ENCODE results near the gene ASCC2.
A peak's percentile ranks its signal among the peaks of the same experiment; 100 is the strongest.

Gene ASCC2

DNA sequence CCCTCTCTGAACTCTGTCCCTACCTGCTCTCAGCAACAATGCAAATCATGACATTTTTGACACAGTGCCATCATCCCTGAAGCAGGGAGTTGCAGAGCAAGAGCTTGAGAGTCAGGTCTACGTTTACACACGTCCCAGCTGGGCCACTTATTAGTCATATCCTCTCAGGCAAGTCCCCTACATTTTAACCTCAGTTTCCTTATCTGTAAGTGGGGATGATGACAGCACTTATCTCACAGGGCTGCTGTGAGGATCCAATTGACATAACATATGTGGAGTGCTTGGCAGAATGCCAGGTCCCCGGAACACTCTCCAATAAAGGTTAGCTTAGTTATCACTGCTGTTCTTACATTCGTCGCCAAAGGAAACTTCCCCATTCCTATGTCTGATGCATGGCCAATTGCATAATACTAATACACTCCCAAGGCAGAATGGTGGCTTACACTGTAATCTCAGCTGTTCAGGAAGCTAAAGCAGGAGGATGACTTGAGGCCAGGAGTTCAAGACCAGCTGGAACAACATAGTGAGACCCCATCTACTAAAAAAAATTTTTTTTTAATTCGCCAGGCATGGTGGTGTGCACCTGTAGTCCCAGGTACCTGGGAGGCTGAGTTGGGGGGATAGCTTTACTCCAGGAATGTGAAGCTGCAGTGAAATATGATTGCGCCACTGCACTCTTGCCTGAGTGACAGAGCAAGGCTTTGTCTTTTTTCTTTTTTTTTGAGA lies 16.6 kb downstream of the ASCC2 start:
- in situ Hi-C loops (cut with MboI; ENCODE audit: low pct_unique_long_range_greater_than_20kb, low sequenced_read_pairs), result no loop called here
- DNase-seq, result peak; percentile 79

- in situ Hi-C loops (cut with MboI; ENCODE audit: low pct_unique_long_range_greater_than_20kb, low sequenced_read_pairs), result no loop called here
- no peak for DNase-seq
Observed at GRCh38 chr22:29820961-29821290, 17.1 kb downstream of the ASCC2 start.

GRCh38 chr22:29819501-29819900 lies 18.6 kb downstream of the ASCC2 start:
- no peak for DNase-seq
- in situ Hi-C loops (cut with MboI; ENCODE audit: low pct_unique_long_range_greater_than_20kb, low sequenced_read_pairs), result no loop called here

DNA sequence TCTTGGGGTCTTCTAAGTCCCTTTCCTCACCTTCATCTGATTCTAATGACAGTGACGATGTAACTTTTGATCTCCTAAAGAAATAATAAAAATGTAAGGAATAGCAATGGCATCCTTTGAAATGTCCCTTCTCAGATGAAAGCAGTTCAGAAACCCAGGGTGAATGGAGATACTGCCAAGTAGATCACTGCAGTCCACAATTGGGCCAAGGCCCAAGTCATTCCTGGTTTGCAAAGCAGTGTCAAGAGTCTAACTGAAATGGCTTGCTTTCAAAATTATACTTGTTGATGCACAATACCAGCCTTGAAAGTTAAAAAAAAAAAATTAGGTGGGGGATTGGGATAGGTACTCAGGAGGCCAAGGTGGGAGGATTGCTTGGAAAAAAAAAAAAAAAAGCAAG lies 20.4 kb downstream of the ASCC2 start:
- no peak for DNase-seq

GRCh38 chr22:29816980-29817379 lies 21.1 kb downstream of the ASCC2 start:
- DNase-seq, result no peak
- in situ Hi-C loops (cut with MboI; ENCODE audit: low pct_unique_long_range_greater_than_20kb, low sequenced_read_pairs), result no loop called here

More for the DNA sequence above, 20.4 kb downstream of the ASCC2 start:
- in situ Hi-C loops (cut with MboI; ENCODE audit: low pct_unique_long_range_greater_than_20kb, low sequenced_read_pairs), result no loop called here

GRCh38 chr22:29816539-29816938 lies 21.5 kb downstream of the ASCC2 start:
- in situ Hi-C loops (cut with MboI; ENCODE audit: low pct_unique_long_range_greater_than_20kb, low sequenced_read_pairs), result no loop called here
- no peak for DNase-seq

DNA sequence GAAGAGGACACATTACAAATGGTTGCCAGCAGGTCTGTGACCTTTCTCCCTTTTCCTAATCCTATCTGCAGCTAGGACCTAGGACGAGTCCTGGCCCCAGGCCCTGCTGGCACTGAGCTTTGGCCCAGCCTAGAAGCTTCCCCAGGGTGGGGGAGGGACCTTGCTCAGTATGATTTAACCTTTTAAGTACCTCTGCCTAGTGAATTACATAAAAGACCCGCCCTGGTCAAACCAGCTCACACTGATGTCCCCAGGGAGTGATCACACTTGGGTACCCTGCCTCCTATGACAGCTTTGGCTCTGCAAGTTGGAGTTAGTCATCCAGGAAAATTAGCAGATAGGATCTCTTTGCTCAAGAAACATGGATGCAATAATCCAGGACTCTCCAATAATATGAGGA lies 21.9 kb downstream of the ASCC2 start:
- in situ Hi-C loops (cut with MboI; ENCODE audit: low pct_unique_long_range_greater_than_20kb, low sequenced_read_pairs), result no loop called here
- no peak for DNase-seq

GRCh38 chr22:29815580-29815979 lies 22.5 kb downstream of the ASCC2 start:
- no peak for DNase-seq
- in situ Hi-C loops (cut with MboI; ENCODE audit: low pct_unique_long_range_greater_than_20kb, low sequenced_read_pairs), result no loop called here

GRCh38 chr22:29814003-29814402 lies 24.1 kb downstream of the ASCC2 start:
- in situ Hi-C loops (cut with MboI; ENCODE audit: low pct_unique_long_range_greater_than_20kb, low sequenced_read_pairs), result no loop called here
- DNase-seq, result no peak

- DNase-seq, result no peak
- in situ Hi-C loops (cut with MboI; ENCODE audit: low pct_unique_long_range_greater_than_20kb, low sequenced_read_pairs), result no loop called here
Observed at GRCh38 chr22:29813563-29813962, 24.5 kb downstream of the ASCC2 start.

GRCh38 chr22:29813126-29813525 lies 24.9 kb downstream of the ASCC2 start:
- in situ Hi-C loops (cut with MboI; ENCODE audit: low pct_unique_long_range_greater_than_20kb, low sequenced_read_pairs), result no loop called here

GRCh38 chr22:29811377-29811776 lies 26.7 kb downstream of the ASCC2 start:
- in situ Hi-C loops (cut with MboI; ENCODE audit: low pct_unique_long_range_greater_than_20kb, low sequenced_read_pairs), result no loop called here
- no peak for DNase-seq

More at GRCh38 chr22:29813126-29813525, 24.9 kb downstream of the ASCC2 start:
- DNase-seq, result no peak

- DNase-seq, result no peak
- in situ Hi-C loops (cut with MboI; ENCODE audit: low pct_unique_long_range_greater_than_20kb, low sequenced_read_pairs), result no loop called here
Observed at GRCh38 chr22:29810216-29810615, 27.9 kb downstream of the ASCC2 start.

GRCh38 chr22:29806196-29806595 lies 31.9 kb downstream of the ASCC2 start:
- in situ Hi-C loops (cut with MboI; ENCODE audit: low pct_unique_long_range_greater_than_20kb, low sequenced_read_pairs), result no loop called here
- DNase-seq, result no peak

GRCh38 chr22:29804985-29805384 lies 33.1 kb downstream of the ASCC2 start:
- in situ Hi-C loops (cut with MboI; ENCODE audit: low pct_unique_long_range_greater_than_20kb, low sequenced_read_pairs), result no loop called here
- no peak for DNase-seq

DNA sequence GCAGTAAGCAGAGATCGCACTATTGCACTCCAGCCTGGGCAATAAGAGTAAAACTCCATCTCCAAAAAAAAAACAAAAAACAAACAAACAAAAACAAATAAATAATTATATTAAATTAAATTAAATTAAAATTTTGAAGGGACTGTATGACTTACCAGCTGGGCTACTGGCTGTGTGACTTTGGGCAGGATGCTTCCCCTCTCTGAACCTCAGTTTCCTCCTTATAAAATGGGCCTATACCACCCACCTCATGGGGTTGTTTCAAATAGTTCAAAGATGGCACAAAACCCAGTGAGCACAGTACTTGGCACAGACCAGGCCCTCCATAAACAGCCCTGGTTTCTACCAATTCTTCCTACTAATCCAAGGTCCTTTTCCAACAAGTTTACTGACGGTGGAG lies 34.9 kb downstream of the ASCC2 start:
- no peak for DNase-seq
- in situ Hi-C loops (cut with MboI; ENCODE audit: low pct_unique_long_range_greater_than_20kb, low sequenced_read_pairs), result no loop called here

GRCh38 chr22:29801796-29802195 lies 36.3 kb downstream of the ASCC2 start:
- in situ Hi-C loops (cut with MboI; ENCODE audit: low pct_unique_long_range_greater_than_20kb, low sequenced_read_pairs), result no loop called here
- DNase-seq, result no peak

- no peak for DNase-seq
- in situ Hi-C loops (cut with MboI; ENCODE audit: low pct_unique_long_range_greater_than_20kb, low sequenced_read_pairs), result no loop called here
Observed at GRCh38 chr22:29801153-29801552, 36.9 kb downstream of the ASCC2 start.

GRCh38 chr22:29799217-29799680 lies 38.8 kb downstream of the ASCC2 start:
- in situ Hi-C loops (cut with MboI; ENCODE audit: low pct_unique_long_range_greater_than_20kb, low sequenced_read_pairs), result no loop called here
- peak; percentile 36 for DNase-seq

DNA sequence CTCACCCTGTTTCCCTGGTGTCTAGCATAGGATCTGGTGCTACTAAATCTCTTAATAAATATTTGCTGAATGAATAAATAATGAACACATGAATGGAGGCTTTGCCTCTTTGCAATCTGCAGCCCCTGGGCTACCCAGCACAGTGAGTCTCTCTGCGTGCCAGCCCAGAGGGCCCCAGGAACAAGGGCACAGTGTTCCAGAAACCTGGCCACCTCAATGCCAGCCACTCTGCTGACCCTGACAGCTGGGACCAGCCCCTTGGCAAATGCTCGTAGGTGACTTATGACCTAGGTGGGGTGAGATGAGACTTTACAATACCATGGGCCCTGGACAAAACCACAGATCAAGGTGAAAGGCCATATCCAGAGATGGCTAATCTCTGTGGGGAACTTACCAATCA lies 39.3 kb downstream of the ASCC2 start:
- no peak for DNase-seq
- in situ Hi-C loops (cut with MboI; ENCODE audit: low pct_unique_long_range_greater_than_20kb, low sequenced_read_pairs), result no loop called here

DNA sequence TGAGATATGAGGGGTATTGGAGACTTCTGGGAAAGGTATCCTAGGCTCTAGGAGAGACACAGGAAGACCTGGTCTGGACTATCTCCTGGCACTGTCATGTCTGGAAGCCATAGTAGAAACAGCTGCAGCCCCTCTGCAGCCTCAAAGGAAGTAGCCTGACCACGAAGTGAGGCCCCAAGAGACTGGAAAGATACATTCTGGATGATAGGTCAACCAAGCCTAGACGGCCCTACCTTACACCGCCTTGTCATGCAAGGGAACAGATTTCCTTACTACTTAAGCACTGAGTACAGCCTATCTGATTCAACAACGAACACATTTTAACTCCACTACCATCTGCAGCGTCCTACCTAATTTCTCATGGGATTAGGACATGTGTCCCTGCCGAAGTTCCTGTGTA lies 39.8 kb downstream of the ASCC2 start:
- DNase-seq, result peak; percentile 18
- in situ Hi-C loops (cut with MboI; ENCODE audit: low pct_unique_long_range_greater_than_20kb, low sequenced_read_pairs), result no loop called here

All from KBM-7 (cell line).